Sigmoid colon (tissue), 4 donors: ENCODE data around the gene LHX3.

Experiments used
- EP300 ChIP-seq, 4 donors: sonication (generic); formaldehyde crosslinking; IDR thresholded peaks; one replicate each; pipeline ENCODE4 v1.6.1; 2017; ENCODE audit warnings: antibody characterized with exemption in 4 of 4
- POLR2A ChIP-seq, 2 donors: fragments of 450-650 bp; IDR thresholded peaks; one replicate each; pipeline ENCODE4 v1.6.1; 2016; ENCODE audit warnings: antibody characterized with exemption in 2 of 2, mild to moderate bottlenecking in 2 of 2, moderate library complexity in 2 of 2
- POLR2AphosphoS5 ChIP-seq, 4 donors: sonication (generic); formaldehyde crosslinking; IDR thresholded peaks; one replicate each; pipeline ENCODE4 v1.6.1; 2017; ENCODE audit warnings: antibody characterized with exemption in 4 of 4
- TF ChIP-seq, protein P1 (sequence below), 4 experiments: fragments of 450-650 bp in 3 of 4; fragments of 200-600 bp in 1 of 4; IDR thresholded peaks; one replicate each; pipeline ENCODE4 v1.5.1; 2016 to 2019; ENCODE audit warnings: antibody characterized with exemption in 4 of 4, mild to moderate bottlenecking in 3 of 4, moderate library complexity in 2 of 4

DNA sequence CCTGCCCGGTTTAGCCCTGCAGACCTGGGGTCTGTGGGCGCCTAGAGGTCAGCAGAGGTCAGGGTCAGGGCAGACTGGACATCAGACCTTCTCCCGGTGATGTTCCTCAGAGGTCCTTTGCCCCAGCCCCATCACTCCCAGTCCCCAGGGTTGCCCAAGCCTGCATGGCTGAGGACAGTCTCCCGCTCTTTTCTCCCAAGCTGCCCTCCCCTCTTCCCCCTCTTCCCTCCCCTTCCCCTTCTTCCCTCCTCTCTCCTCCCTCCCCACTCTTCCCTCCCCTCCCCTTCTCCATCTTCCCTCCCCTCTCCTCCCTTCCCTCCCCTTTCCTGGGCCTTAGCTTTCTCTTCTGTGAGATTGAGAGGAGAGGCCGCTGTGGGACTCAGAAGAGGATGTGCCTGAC lies 10.4 kb downstream of the LHX3 start:
- TF ChIP-seq EP300 (IDR thresholded peaks at IDR 0.05), result no peak
- no peak for TF ChIP-seq POLR2A (IDR thresholded peaks at IDR 0.05)
- TF ChIP-seq POLR2AphosphoS5 (IDR thresholded peaks at IDR 0.05), result no peak
- TF ChIP-seq, protein P1, sequence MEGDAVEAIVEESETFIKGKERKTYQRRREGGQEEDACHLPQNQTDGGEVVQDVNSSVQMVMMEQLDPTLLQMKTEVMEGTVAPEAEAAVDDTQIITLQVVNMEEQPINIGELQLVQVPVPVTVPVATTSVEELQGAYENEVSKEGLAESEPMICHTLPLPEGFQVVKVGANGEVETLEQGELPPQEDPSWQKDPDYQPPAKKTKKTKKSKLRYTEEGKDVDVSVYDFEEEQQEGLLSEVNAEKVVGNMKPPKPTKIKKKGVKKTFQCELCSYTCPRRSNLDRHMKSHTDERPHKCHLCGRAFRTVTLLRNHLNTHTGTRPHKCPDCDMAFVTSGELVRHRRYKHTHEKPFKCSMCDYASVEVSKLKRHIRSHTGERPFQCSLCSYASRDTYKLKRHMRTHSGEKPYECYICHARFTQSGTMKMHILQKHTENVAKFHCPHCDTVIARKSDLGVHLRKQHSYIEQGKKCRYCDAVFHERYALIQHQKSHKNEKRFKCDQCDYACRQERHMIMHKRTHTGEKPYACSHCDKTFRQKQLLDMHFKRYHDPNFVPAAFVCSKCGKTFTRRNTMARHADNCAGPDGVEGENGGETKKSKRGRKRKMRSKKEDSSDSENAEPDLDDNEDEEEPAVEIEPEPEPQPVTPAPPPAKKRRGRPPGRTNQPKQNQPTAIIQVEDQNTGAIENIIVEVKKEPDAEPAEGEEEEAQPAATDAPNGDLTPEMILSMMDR (IDR thresholded peaks at IDR 0.05), result no peak
